ENCODE results near the gene DYNC1I2.

GRCh38 chr2:171687287-171688128 lies at the start of gene DYNC1I2:
- TF ChIP-seq CTCF (IDR thresholded peaks at IDR 0.05; ENCODE audit: borderline replicate concordance, extremely low read depth, low read length, poor library complexity, severe bottlenecking) (no peak), EZH2 (IDR thresholded peaks at IDR 0.05; ENCODE audit: borderline replicate concordance, low read depth, low read length, severe bottlenecking) (no peak)

Data from DND-41 (cell line).